Measurements from ENCODE around the gene EEF1AKMT3. TPM values are rescaled to one million over a fixed set of nuclear protein-coding genes. Genes with fewer than 3 reads are reported as not detected.

The EEF1AKMT3 gene
- total RNA-seq: 1 to 10 TPM; 3.9 to 4.1 TPM

- peak; percentile 55 for ATAC-seq
- Mint-ChIP-seq H3K27me3 (no peaks in the 10 kb centered on the region), H3K4me3 (peak within 1 kb of the TSS; percentile 99), H3K27ac (peak within 1 kb of the TSS; percentile 98), H3K4me1 (peaks cover 26% of the 10 kb centered on the region), H3K36me3 (peaks cover 10% of the 10 kb centered on the region), H3K9me3 (ENCODE audit: low read depth) (no peaks in the 10 kb centered on the region)
- DNase-seq: peak; percentile 72
- CTCF ChIA-PET: interaction anchor here (0.8 to 4.8 kb wide), 6 partner anchors 8 to 65 kb away, joined by 3 to 25 read pairs (median 6); partner anchors contain the start of gene TSFM
These were observed at the start of gene EEF1AKMT3 for GRCh38 chr12:57772429-57773322. TSS of gene EEF1AKMT3 (plus strand) at chr12:57772614. CDS start at chr12:57772725, 111 bp downstream.

- Mint-ChIP-seq H3K4me1 (peaks cover 2% of the 10 kb centered on the region), H3K27me3 (no peaks in the 10 kb centered on the region), H3K27ac (no peak overlapping the region), H3K4me3 (no peak overlapping the region), H3K9me3 (ENCODE audit: low read depth) (no peaks in the 10 kb centered on the region), H3K36me3 (peaks cover 29% of the 10 kb centered on the region)
- CTCF ChIA-PET: interaction anchor here (0.8 to 1.1 kb wide), 4 partner anchors 9 to 260 kb away, joined by 3 to 4 read pairs (median 3); no protein-coding TSS in a partner anchor
- ATAC-seq: no peak
- peak; percentile 38 for DNase-seq
These were observed 49.4 kb upstream of the EEF1AKMT3 start for GRCh38 chr12:57722716-57723629.

GRCh38 chr12:57723630-57723962 is 48.8 kb upstream of the EEF1AKMT3 start:
- Mint-ChIP-seq H3K4me3 (no peak overlapping the region), H3K27ac (peak overlapping the region; percentile 12), H3K27me3 (no peaks in the 10 kb centered on the region), H3K36me3 (peaks cover 32% of the 10 kb centered on the region), H3K4me1 (peaks cover 2% of the 10 kb centered on the region), H3K9me3 (ENCODE audit: low read depth) (no peaks in the 10 kb centered on the region)
- CTCF ChIA-PET: interaction anchor here (1.0 to 1.1 kb wide), 2 partner anchors 8 to 260 kb away, joined by 3 read pairs; no protein-coding TSS in a partner anchor
- ATAC-seq (no peak), DNase-seq (peak; percentile 38)

GRCh38 chr12:57724003-57724935 is 48.1 kb upstream of the EEF1AKMT3 start:
- peaks cover 33% of the 10 kb centered on the region for H3K36me3 Mint-ChIP-seq
- DNase-seq: peak; percentile 40

GRCh38 chr12:57724936-57725740 is 47.3 kb upstream of the EEF1AKMT3 start:
- H3K27ac Mint-ChIP-seq: peak overlapping the region; percentile 65

More at GRCh38 chr12:57724003-57724935, 48.1 kb upstream of the EEF1AKMT3 start:
- CTCF ChIA-PET: interaction anchor here (1.0 to 2.0 kb wide), 2 partner anchors 33 to 261 kb away, joined by 3 to 4 read pairs; no protein-coding TSS in a partner anchor
- Mint-ChIP-seq H3K27ac (peak overlapping the region; percentile 65), H3K27me3 (no peaks in the 10 kb centered on the region), H3K9me3 (ENCODE audit: low read depth) (no peaks in the 10 kb centered on the region), H3K4me3 (no peak overlapping the region), H3K4me1 (peaks cover 2% of the 10 kb centered on the region)
- ATAC-seq: no peak

GRCh38 chr12:57725851-57726150 is 46.6 kb upstream of the EEF1AKMT3 start:
- H3K9me3 Mint-ChIP-seq (ENCODE audit: low read depth): no peaks in the 10 kb centered on the region
- H3K36me3 Mint-ChIP-seq: peaks cover 38% of the 10 kb centered on the region
- no peak overlapping the region for H3K27ac Mint-ChIP-seq
- CTCF ChIA-PET: interaction anchor here (1.0 to 2.0 kb wide), 3 partner anchors 15 to 31 kb away, joined by 3 to 6 read pairs (median 4); no protein-coding TSS in a partner anchor
- H3K4me3 Mint-ChIP-seq: no peak overlapping the region
- no peaks in the 10 kb centered on the region for H3K27me3 Mint-ChIP-seq
- peaks cover 2% of the 10 kb centered on the region for H3K4me1 Mint-ChIP-seq
- ATAC-seq (no peak), DNase-seq (no peak)

More at GRCh38 chr12:57724936-57725740, 47.3 kb upstream of the EEF1AKMT3 start:
- ATAC-seq (no peak), DNase-seq (peak; percentile 35)
- H3K4me1 Mint-ChIP-seq: peaks cover 2% of the 10 kb centered on the region
- peaks cover 34% of the 10 kb centered on the region for H3K36me3 Mint-ChIP-seq
- H3K4me3 Mint-ChIP-seq: no peak overlapping the region
- no peaks in the 10 kb centered on the region for H3K9me3 Mint-ChIP-seq (ENCODE audit: low read depth)
- H3K27me3 Mint-ChIP-seq: no peaks in the 10 kb centered on the region
- CTCF ChIA-PET: interaction anchor here (1.0 to 2.0 kb wide), 3 partner anchors 16 to 32 kb away, joined by 3 to 6 read pairs (median 4); no protein-coding TSS in a partner anchor

GRCh38 chr12:57726151-57726883 is 46.1 kb upstream of the EEF1AKMT3 start:
- H3K4me3 Mint-ChIP-seq: peak overlapping the region; percentile 28

GRCh38 chr12:57726884-57727757 is 45.3 kb upstream of the EEF1AKMT3 start:
- H3K4me1 Mint-ChIP-seq: peaks cover 2% of the 10 kb centered on the region
- no peaks in the 10 kb centered on the region for H3K27me3 Mint-ChIP-seq
- no peaks in the 10 kb centered on the region for H3K9me3 Mint-ChIP-seq (ENCODE audit: low read depth)
- no peak overlapping the region for H3K27ac Mint-ChIP-seq
- no peak overlapping the region for H3K4me3 Mint-ChIP-seq
- peaks cover 47% of the 10 kb centered on the region for H3K36me3 Mint-ChIP-seq
- no peak for ATAC-seq
- DNase-seq: peak; percentile 39
- CTCF ChIA-PET: interaction anchor here (1.1 kb wide), 1 partner anchor 38 kb away, joined by 3 read pairs; no protein-coding TSS in a partner anchor

More at GRCh38 chr12:57726151-57726883, 46.1 kb upstream of the EEF1AKMT3 start:
- CTCF ChIA-PET: interaction anchor here (1.0 to 2.0 kb wide), 4 partner anchors 14 to 38 kb away, joined by 3 to 6 read pairs (median 4); no protein-coding TSS in a partner anchor
- Mint-ChIP-seq H3K36me3 (peaks cover 42% of the 10 kb centered on the region), H3K27me3 (no peaks in the 10 kb centered on the region), H3K9me3 (ENCODE audit: low read depth) (no peaks in the 10 kb centered on the region), H3K4me1 (peaks cover 2% of the 10 kb centered on the region), H3K27ac (peak overlapping the region; percentile 15)
- DNase-seq: peak; percentile 46
- peak; percentile 50 for ATAC-seq

- H3K4me1 Mint-ChIP-seq: peaks cover 2% of the 10 kb centered on the region
- no peak overlapping the region for H3K4me3 Mint-ChIP-seq
- H3K27me3 Mint-ChIP-seq: no peaks in the 10 kb centered on the region
- no peaks in the 10 kb centered on the region for H3K9me3 Mint-ChIP-seq (ENCODE audit: low read depth)
- peaks cover 49% of the 10 kb centered on the region for H3K36me3 Mint-ChIP-seq
- CTCF ChIA-PET: no interaction called here
- peak overlapping the region; percentile 57 for H3K27ac Mint-ChIP-seq
- DNase-seq: peak; percentile 31
- ATAC-seq: no peak
These were observed 44.5 kb upstream of the EEF1AKMT3 start for GRCh38 chr12:57727758-57728395.

GRCh38 chr12:57729321-57729844 is 43.0 kb upstream of the EEF1AKMT3 start:
- DNase-seq (peak; percentile 37), ATAC-seq (no peak)
- Mint-ChIP-seq H3K27ac (no peak overlapping the region), H3K9me3 (ENCODE audit: low read depth) (no peaks in the 10 kb centered on the region), H3K4me1 (peaks cover 2% of the 10 kb centered on the region), H3K36me3 (peaks cover 57% of the 10 kb centered on the region), H3K27me3 (no peaks in the 10 kb centered on the region), H3K4me3 (no peak overlapping the region)
- CTCF ChIA-PET: no interaction called here

All from activated CD8-positive, alpha-beta memory T cell treated with anti-CD3 and anti-CD28 coated beads, Interleukin-2, amount 10 ng/mL, durations not matched to agents 7 days and 5 days (primary cell).